Measurements from ENCODE around the gene CASP6. TPM values are rescaled to one million over a fixed set of nuclear protein-coding genes. Genes with fewer than 3 reads are reported as not detected.

Gene CASP6
- 10 to 100 TPM; 11.5 to 12.1 TPM for total RNA-seq

DNA sequence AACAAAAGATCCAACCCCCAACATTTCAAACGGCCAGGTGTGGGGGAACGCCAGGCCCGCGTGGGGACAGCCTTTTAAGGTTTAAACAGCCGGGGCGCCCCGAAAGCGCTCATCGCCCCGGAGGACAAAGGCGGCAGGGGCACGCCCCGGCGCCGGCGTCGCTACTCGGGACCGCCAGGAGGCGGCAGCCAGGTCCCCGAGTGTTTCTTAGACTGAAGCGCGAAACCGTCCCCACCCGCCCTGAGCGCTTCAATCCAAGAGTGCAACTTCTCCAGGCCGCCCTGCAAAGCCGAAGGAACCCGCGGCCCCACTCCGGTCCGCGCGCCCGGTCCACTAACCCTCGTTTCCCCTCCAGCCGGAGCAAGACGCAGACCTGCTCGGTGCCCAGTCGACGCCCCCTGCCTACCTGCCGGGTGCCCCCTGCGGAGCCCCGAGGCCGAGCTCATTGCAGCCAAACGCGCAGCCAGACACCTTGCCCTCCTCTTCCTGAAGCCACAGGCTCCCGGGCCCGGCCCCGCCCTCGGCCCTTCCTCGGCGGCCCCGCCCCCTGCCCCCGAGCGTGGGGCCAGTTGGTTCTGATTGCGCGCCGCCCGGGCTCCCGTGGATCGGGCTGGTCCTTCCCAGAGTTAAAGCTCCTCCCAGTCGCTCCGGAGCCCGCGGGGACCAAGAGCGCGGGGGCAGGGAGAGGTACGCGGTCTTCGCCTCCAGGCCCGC is at the start of gene CASP6:
Gene CASP6 (minus strand): TSS at position 496 of the 714 bp plus-strand sequence. CDS start 50 bp downstream, at position 446.
- Mint-ChIP-seq H3K36me3 (ENCODE audit: low read depth) (no peaks in the 10 kb centered on the region), H3K27me3 (ENCODE audit: low read depth) (no peaks in the 10 kb centered on the region), H3K4me1 (ENCODE audit: low read depth) (peaks cover 28% of the 10 kb centered on the region), H3K4me3 (peak within 1 kb of the TSS; percentile 86), H3K27ac (peak within 1 kb of the TSS; percentile 82), H3K9me3 (no peaks in the 10 kb centered on the region)
- CTCF ChIA-PET: interaction anchor here (0.5 to 2.9 kb wide), 10 partner anchors 8 to 270 kb away, joined by 3 to 11 read pairs (median 3); partner anchors contain the start of genes PLA2G12A and SEC24B
- intact Hi-C loops (cut with micrococcal nuclease): loop anchor here (1.0 to 10.0 kb wide), 9 partner anchors 26 to 730 kb away; partner anchors contain the start of genes ELOVL6, GAR1 and SEC24B
- DNase-seq: peak; percentile 76

DNA sequence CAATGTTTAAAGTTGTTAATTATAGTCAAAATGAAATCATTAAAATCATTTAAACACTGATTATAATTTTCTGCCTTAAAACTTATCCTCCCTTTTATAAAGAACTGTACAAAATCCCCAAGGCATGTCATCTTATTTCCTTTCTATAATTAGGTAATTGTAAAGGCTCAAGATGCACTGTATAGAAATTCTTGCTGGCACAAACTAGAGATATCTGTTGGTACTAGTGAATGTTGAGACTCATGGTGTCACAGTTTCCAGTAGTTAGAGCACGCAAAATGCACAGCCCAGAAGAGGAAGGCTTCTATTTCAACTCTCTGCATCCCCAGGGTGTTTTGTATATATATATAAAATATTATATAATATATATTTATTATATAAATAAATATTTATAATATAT is 49.3 kb upstream of the CASP6 start:
- Mint-ChIP-seq H3K36me3 (ENCODE audit: low read depth) (no peaks in the 10 kb centered on the region), H3K4me3 (no peak overlapping the region), H3K4me1 (ENCODE audit: low read depth) (no peaks in the 10 kb centered on the region), H3K27me3 (ENCODE audit: low read depth) (no peaks in the 10 kb centered on the region), H3K9me3 (no peaks in the 10 kb centered on the region), H3K27ac (no peak overlapping the region)
- DNase-seq: no peak
- CTCF ChIA-PET: interaction anchor here (1.1 kb wide), 2 partner anchors 10 to 15 kb away, joined by 3 to 5 read pairs; no protein-coding TSS in a partner anchor
- intact Hi-C loops (cut with micrococcal nuclease): no loop called here

GRCh38 chr4:109751852-109752251 is 48.6 kb upstream of the CASP6 start:
- no peaks in the 10 kb centered on the region for H3K27me3 Mint-ChIP-seq (ENCODE audit: low read depth)
- CTCF ChIA-PET: interaction anchor here (1.1 kb wide), 2 partner anchors 10 to 15 kb away, joined by 3 to 5 read pairs; no protein-coding TSS in a partner anchor
- DNase-seq: no peak
- H3K4me3 Mint-ChIP-seq: no peak overlapping the region
- H3K9me3 Mint-ChIP-seq: no peaks in the 10 kb centered on the region
- no peaks in the 10 kb centered on the region for H3K36me3 Mint-ChIP-seq (ENCODE audit: low read depth)
- intact Hi-C loops (cut with micrococcal nuclease): no loop called here
- H3K27ac Mint-ChIP-seq: no peak overlapping the region
- no peaks in the 10 kb centered on the region for H3K4me1 Mint-ChIP-seq (ENCODE audit: low read depth)

DNA sequence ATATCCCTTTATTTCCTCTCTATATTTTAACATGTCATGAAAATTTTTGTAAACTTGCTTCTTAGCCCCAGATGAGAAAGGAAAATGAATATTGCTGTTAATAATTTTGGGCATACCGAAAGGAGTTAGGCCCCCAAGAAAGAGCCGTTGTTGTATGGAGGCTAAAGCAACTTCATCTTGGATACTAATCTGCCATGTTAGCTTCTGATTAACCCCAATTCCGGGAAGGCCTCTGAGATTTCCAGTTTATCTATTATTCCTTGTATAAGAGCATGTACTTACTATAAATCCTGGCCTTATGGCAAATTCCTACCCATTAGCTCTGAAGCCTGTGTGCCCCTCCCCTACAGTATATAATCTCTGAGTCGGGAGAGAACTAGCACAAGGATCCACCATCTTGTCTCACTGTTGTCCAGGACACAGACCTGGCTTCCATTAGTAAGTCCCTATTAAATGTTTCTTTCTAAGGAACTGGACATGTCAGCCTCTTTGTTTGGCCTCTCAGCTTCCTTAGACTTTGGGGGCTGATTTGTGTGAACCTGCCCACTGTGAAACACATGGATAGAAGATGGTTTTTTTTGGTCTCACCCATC is 47.5 kb upstream of the CASP6 start:
- CTCF ChIA-PET: interaction anchor here (0.6 kb wide), 1 partner anchor 771 kb away, joined by 3 read pairs; no protein-coding TSS in a partner anchor
- H3K4me3 Mint-ChIP-seq: no peak overlapping the region
- H3K9me3 Mint-ChIP-seq: no peaks in the 10 kb centered on the region
- H3K36me3 Mint-ChIP-seq (ENCODE audit: low read depth): no peaks in the 10 kb centered on the region
- DNase-seq: no peak
- no peak overlapping the region for H3K27ac Mint-ChIP-seq
- intact Hi-C loops (cut with micrococcal nuclease): no loop called here
- H3K4me1 Mint-ChIP-seq (ENCODE audit: low read depth): no peaks in the 10 kb centered on the region
- H3K27me3 Mint-ChIP-seq (ENCODE audit: low read depth): no peaks in the 10 kb centered on the region

DNA sequence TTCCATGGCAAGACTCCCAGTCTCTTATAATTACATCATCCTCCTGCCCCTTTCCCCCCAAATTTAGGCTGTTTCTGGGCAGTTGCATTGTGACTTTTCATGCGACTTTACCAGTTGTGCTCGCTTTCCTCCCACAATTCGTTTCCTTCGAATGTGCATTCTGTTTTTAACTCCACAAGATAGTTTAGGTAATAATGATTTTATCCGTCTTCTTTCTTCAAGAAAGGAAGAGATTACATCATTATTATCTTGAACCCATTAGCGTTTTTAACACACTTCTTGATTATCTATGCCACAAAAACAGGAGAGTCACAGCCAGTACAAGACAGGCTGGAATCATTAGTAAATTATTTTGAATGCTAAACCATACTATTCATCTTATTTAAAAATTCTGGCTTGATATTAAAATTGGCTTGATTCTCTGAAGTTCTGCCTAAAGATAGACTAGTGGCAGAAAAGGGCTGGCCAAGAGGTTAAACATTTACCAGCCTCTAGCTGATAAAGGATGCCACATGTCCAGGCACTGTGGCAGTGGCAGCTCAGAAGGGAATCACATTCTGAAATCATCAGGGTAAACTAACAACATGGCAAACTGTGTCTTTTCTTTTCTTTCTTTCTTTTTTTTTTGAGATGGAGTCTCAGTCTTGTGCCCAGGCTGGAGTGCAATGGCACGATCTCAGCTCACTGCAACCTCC is 46.3 kb upstream of the CASP6 start:
- Mint-ChIP-seq H3K4me1 (ENCODE audit: low read depth) (no peaks in the 10 kb centered on the region), H3K4me3 (no peak overlapping the region), H3K36me3 (ENCODE audit: low read depth) (no peaks in the 10 kb centered on the region), H3K9me3 (no peaks in the 10 kb centered on the region), H3K27ac (no peak overlapping the region), H3K27me3 (ENCODE audit: low read depth) (no peaks in the 10 kb centered on the region)
- DNase-seq: no peak
- intact Hi-C loops (cut with micrococcal nuclease): no loop called here
- CTCF ChIA-PET: no interaction called here

DNA sequence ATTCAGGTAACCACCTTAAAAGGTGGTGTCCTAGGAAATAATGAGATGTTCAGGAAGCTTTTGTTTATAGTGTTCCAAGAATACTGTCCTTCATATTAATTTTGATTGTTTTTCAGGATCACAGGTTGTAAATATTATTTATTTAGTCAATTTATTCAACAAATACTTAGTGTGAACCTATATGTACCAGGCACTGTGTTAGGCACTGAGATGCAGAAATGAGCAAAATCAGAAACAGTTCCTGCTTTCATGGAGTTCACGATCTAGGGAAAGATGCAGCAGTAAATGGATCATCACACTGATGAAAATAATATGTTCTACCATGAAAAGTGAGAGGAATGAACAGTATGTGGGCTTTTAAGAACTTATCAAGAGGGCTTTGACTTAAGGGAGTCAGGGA is 44.9 kb upstream of the CASP6 start:
- Mint-ChIP-seq H3K36me3 (ENCODE audit: low read depth) (no peaks in the 10 kb centered on the region), H3K4me1 (ENCODE audit: low read depth) (no peaks in the 10 kb centered on the region), H3K4me3 (no peak overlapping the region), H3K27ac (no peak overlapping the region), H3K9me3 (no peaks in the 10 kb centered on the region), H3K27me3 (ENCODE audit: low read depth) (no peaks in the 10 kb centered on the region)
- intact Hi-C loops (cut with micrococcal nuclease): no loop called here
- CTCF ChIA-PET: interaction anchor here (0.6 to 0.7 kb wide), 2 partner anchors 15 to 41 kb away, joined by 3 to 5 read pairs; no protein-coding TSS in a partner anchor
- no peak for DNase-seq

- intact Hi-C loops (cut with micrococcal nuclease): no loop called here
- no peaks in the 10 kb centered on the region for H3K4me1 Mint-ChIP-seq (ENCODE audit: low read depth)
- H3K27ac Mint-ChIP-seq: no peak overlapping the region
- H3K9me3 Mint-ChIP-seq: no peaks in the 10 kb centered on the region
- no peak overlapping the region for H3K4me3 Mint-ChIP-seq
- CTCF ChIA-PET: interaction anchor here (1.2 kb wide), 1 partner anchor 45 kb away, joined by 7 read pairs; no protein-coding TSS in a partner anchor
- no peak for DNase-seq
- no peaks in the 10 kb centered on the region for H3K36me3 Mint-ChIP-seq (ENCODE audit: low read depth)
- H3K27me3 Mint-ChIP-seq (ENCODE audit: low read depth): no peaks in the 10 kb centered on the region
These were observed 43.5 kb upstream of the CASP6 start for GRCh38 chr4:109746728-109747127.

- Mint-ChIP-seq H3K27me3 (ENCODE audit: low read depth) (no peaks in the 10 kb centered on the region), H3K4me1 (ENCODE audit: low read depth) (no peaks in the 10 kb centered on the region), H3K9me3 (no peaks in the 10 kb centered on the region), H3K36me3 (ENCODE audit: low read depth) (no peaks in the 10 kb centered on the region), H3K4me3 (no peak overlapping the region), H3K27ac (no peak overlapping the region)
- intact Hi-C loops (cut with micrococcal nuclease): no loop called here
- no peak for DNase-seq
- CTCF ChIA-PET: interaction anchor here (1.2 kb wide), 1 partner anchor 44 kb away, joined by 7 read pairs; no protein-coding TSS in a partner anchor
These were observed 42.6 kb upstream of the CASP6 start for GRCh38 chr4:109745830-109746229.

DNA sequence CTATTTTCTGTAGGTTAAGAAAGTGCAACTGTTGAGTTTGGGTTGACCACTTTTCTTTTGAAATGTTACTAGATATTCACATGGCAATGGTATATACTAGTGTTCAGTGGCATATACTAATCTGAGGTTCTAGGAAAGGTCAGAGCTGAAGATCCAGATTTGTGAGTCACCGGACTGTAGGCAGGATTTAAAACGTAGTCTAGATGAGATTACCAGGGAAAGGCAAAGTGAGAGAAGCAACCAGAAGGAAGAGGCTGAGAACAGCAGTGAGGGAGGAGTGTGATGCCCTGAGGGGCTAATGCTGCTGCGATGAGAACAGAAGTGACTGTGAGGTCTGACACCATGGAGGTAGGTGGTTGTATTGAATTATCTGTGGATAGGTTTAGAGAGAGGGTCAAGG is 36.3 kb upstream of the CASP6 start:
- H3K4me3 Mint-ChIP-seq: no peak overlapping the region
- no peaks in the 10 kb centered on the region for H3K9me3 Mint-ChIP-seq
- intact Hi-C loops (cut with micrococcal nuclease): no loop called here
- CTCF ChIA-PET: interaction anchor here (0.7 to 1.0 kb wide), 3 partner anchors 36 to 316 kb away, joined by 3 to 4 read pairs (median 3); no protein-coding TSS in a partner anchor
- no peaks in the 10 kb centered on the region for H3K4me1 Mint-ChIP-seq (ENCODE audit: low read depth)
- H3K27me3 Mint-ChIP-seq (ENCODE audit: low read depth): no peaks in the 10 kb centered on the region
- DNase-seq: no peak
- no peaks in the 10 kb centered on the region for H3K36me3 Mint-ChIP-seq (ENCODE audit: low read depth)
- H3K27ac Mint-ChIP-seq: no peak overlapping the region

GRCh38 chr4:109738104-109738872 is 35.0 kb upstream of the CASP6 start:
- no peaks in the 10 kb centered on the region for H3K4me1 Mint-ChIP-seq (ENCODE audit: low read depth)
- H3K36me3 Mint-ChIP-seq (ENCODE audit: low read depth): no peaks in the 10 kb centered on the region
- H3K4me3 Mint-ChIP-seq: no peak overlapping the region
- H3K9me3 Mint-ChIP-seq: no peaks in the 10 kb centered on the region
- CTCF ChIA-PET: interaction anchor here (1.0 kb wide), 2 partner anchors 53 to 315 kb away, joined by 3 to 4 read pairs; no protein-coding TSS in a partner anchor
- intact Hi-C loops (cut with micrococcal nuclease): no loop called here
- H3K27ac Mint-ChIP-seq: no peak overlapping the region
- DNase-seq: no peak
- H3K27me3 Mint-ChIP-seq (ENCODE audit: low read depth): no peaks in the 10 kb centered on the region

- intact Hi-C loops (cut with micrococcal nuclease): no loop called here
- Mint-ChIP-seq H3K36me3 (ENCODE audit: low read depth) (no peaks in the 10 kb centered on the region), H3K27me3 (ENCODE audit: low read depth) (no peaks in the 10 kb centered on the region), H3K4me3 (no peak overlapping the region), H3K9me3 (no peaks in the 10 kb centered on the region), H3K4me1 (ENCODE audit: low read depth) (no peaks in the 10 kb centered on the region), H3K27ac (no peak overlapping the region)
- no peak for DNase-seq
- CTCF ChIA-PET: no interaction called here
These were observed 32.5 kb upstream of the CASP6 start for GRCh38 chr4:109735566-109736365.

Measured in activated naive CD4-positive, alpha-beta T cell treated with anti-CD3 and anti-CD28 coated beads for 36 hours (primary cell).